ENCODE measurements around the gene RSPH1. TPM values are rescaled to one million over a fixed set of nuclear protein-coding genes. Genes with fewer than 3 reads are reported as not detected.

Gene RSPH1
- polyA plus RNA-seq, 1 of the 3 experiments (the other 2 are of a cell fraction): 0.97 TPM

DNA sequence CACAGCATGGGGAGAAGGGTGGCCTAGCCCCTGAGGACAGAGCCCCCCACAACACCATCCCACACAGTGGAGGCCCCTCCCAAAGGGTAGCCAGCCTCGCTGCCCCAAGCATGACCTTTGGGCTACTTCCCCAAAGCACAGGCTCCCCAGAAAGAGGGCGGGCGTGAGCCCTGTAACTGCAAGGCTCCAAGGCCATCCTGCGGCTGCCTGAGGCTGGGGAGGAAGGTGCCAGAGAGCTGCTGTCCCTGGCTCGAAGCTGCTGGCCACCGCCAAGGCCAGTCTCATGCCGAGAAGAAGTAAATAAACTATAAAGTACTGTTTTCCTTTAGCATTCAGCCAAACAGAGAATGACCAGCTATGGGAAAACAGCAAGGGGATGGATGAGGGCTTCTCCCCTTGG lies 64.8 kb downstream of the RSPH1 start:
- TF ChIP-seq, protein P1, sequence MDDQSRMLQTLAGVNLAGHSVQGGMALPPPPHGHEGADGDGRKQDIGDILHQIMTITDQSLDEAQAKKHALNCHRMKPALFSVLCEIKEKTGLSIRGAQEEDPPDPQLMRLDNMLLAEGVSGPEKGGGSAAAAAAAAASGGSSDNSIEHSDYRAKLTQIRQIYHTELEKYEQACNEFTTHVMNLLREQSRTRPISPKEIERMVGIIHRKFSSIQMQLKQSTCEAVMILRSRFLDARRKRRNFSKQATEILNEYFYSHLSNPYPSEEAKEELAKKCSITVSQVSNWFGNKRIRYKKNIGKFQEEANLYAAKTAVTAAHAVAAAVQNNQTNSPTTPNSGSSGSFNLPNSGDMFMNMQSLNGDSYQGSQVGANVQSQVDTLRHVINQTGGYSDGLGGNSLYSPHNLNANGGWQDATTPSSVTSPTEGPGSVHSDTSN (IDR thresholded peaks at IDR 0.05): no peak
- TF ChIP-seq, protein P2, sequence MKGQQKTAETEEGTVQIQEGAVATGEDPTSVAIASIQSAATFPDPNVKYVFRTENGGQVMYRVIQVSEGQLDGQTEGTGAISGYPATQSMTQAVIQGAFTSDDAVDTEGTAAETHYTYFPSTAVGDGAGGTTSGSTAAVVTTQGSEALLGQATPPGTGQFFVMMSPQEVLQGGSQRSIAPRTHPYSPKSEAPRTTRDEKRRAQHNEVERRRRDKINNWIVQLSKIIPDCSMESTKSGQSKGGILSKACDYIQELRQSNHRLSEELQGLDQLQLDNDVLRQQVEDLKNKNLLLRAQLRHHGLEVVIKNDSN (IDR thresholded peaks at IDR 0.05; ENCODE audit: borderline replicate concordance, low read depth): no peak
- TF ChIP-seq EP300 (IDR thresholded peaks at IDR 0.05; ENCODE audit: borderline replicate concordance in 1 of 2, low read depth in 1 of 2, low read length in 1 of 2): no peak
- CTCF ChIA-PET: interaction anchor here (0.8 to 1.0 kb wide), 2 partner anchors 146 to 286 kb away, joined by 3 to 5 read pairs; no protein-coding TSS in a partner anchor
- H3K4me3 ChIP-seq (ENCODE audit: low read depth in 2 of 2, low read length in 1 of 2): no peak overlapping the region
- H3K9me2 ChIP-seq: no peaks in the 10 kb centered on the region
- no peaks in the 10 kb centered on the region for H3K36me3 ChIP-seq (replicated peaks in 1 of 2; ENCODE audit: control insufficient read depth in 1 of 2, insufficient read depth in 2 of 2, low read length in 1 of 2)
- H3K4me1 ChIP-seq (ENCODE audit: control insufficient read depth in 1 of 2, insufficient read depth in 2 of 2, low read depth in 1 of 2, low read length in 1 of 2): no peaks in the 10 kb centered on the region; a peak in 1 of 4 replicates
- no peak overlapping the region for H3K4me2 ChIP-seq
- H3K27me3 ChIP-seq (ENCODE audit: insufficient read depth): no peaks in the 10 kb centered on the region
- peaks cover 5% of the 10 kb centered on the region; the same call in 1 of the 2 replicates for H3K9me3 ChIP-seq
- no peak overlapping the region for H3K9ac ChIP-seq
- DNase-seq: no peak
- no peak overlapping the region for H2AFZ ChIP-seq (ENCODE audit: low read depth)
- POLR2A ChIA-PET: no interaction called here
- no peaks in the 10 kb centered on the region for H3K79me2 ChIP-seq (ENCODE audit: insufficient read depth)
- no peak overlapping the region for H3K27ac ChIP-seq (ENCODE audit: low read depth in 2 of 2, low read length in 1 of 2)
- 38% methylated on average over 5 of the region's 7 CpGs for WGBS (ENCODE audit: low lambda C conversion rate)
- no peaks in the 10 kb centered on the region for H4K20me1 ChIP-seq (ENCODE audit: insufficient read depth)
- no peaks in the 10 kb centered on the region for H3F3A ChIP-seq (replicated peaks; ENCODE audit: insufficient read depth)

DNA sequence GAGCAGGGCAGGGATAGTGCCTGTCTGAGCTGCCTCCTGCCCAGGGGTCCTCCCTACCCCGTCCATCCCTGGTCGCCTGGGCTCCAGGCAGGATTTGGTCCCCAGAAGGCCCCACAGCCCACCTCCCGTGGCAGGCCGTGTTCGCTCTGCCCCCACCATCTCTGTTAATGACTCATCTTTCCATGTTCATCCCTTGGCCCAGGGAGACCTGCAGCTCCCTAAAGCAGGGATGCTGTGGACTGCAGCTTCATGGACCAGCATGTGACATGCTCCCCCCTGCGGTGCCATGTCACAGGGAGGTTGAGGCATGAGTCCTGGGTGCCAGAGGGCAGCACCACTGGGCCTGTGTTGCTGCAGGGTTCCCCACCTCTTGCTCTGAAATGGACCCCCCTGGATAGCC lies 65.5 kb downstream of the RSPH1 start:
- H3K4me2 ChIP-seq: no peak overlapping the region
- no peaks in the 10 kb centered on the region for H4K20me1 ChIP-seq (ENCODE audit: insufficient read depth)
- ChIA-PET CTCF (interaction anchor here (0.7 to 1.5 kb wide), 4 partner anchors 29 to 285 kb away, joined by 3 to 5 read pairs (median 4); no protein-coding TSS in a partner anchor), POLR2A (no interaction called here)
- H3F3A ChIP-seq (replicated peaks; ENCODE audit: insufficient read depth): no peaks in the 10 kb centered on the region
- no peak overlapping the region for H3K4me3 ChIP-seq (ENCODE audit: low read depth in 2 of 2, low read length in 1 of 2)
- H3K79me2 ChIP-seq (ENCODE audit: insufficient read depth): no peaks in the 10 kb centered on the region
- no peaks in the 10 kb centered on the region; a peak in 2 of 4 replicates for H3K4me1 ChIP-seq (ENCODE audit: control insufficient read depth in 1 of 2, insufficient read depth in 2 of 2, low read depth in 1 of 2, low read length in 1 of 2)
- no peak overlapping the region for H3K9ac ChIP-seq
- TF ChIP-seq MEF2A (IDR thresholded peaks at IDR 0.05; ENCODE audit: borderline replicate concordance, low read depth) (no peak), NFIC (IDR thresholded peaks at IDR 0.05; ENCODE audit: borderline replicate concordance) (no peak), TCF12 (IDR thresholded peaks at IDR 0.05) (no peak), RFX5 (IDR thresholded peaks at IDR 0.05; ENCODE audit: low read length) (no peak), CHD2 (IDR thresholded peaks at IDR 0.05; ENCODE audit: low read length, partially characterized antibody) (no peak), ELF1 (IDR thresholded peaks at IDR 0.05) (no peak), NRF1 (IDR thresholded peaks at IDR 0.05; ENCODE audit: low read depth, low read length) (no peak), EZH2phosphoT487 (IDR thresholded peaks at IDR 0.05; ENCODE audit: borderline replicate concordance, low read depth) (no peak), YY1 (IDR thresholded peaks at IDR 0.05; ENCODE audit: low read depth) (no peak), JUND (IDR thresholded peaks at IDR 0.05) (no peak), RCOR1 (IDR thresholded peaks at IDR 0.05; ENCODE audit: low read length) (no peak), FOXJ3 (CRISPR knock-in tag; IDR thresholded peaks at IDR 0.05) (no peak), SIN3A (IDR thresholded peaks at IDR 0.05; ENCODE audit: borderline replicate concordance, low read depth, low read length) (no peak), RXRA (IDR thresholded peaks at IDR 0.05; ENCODE audit: borderline replicate concordance, low read depth) (no peak)
- TF ChIP-seq, protein P1 (IDR thresholded peaks at IDR 0.05): no peak
- TF ChIP-seq, protein P3, sequence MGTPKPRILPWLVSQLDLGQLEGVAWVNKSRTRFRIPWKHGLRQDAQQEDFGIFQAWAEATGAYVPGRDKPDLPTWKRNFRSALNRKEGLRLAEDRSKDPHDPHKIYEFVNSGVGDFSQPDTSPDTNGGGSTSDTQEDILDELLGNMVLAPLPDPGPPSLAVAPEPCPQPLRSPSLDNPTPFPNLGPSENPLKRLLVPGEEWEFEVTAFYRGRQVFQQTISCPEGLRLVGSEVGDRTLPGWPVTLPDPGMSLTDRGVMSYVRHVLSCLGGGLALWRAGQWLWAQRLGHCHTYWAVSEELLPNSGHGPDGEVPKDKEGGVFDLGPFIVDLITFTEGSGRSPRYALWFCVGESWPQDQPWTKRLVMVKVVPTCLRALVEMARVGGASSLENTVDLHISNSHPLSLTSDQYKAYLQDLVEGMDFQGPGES (IDR thresholded peaks at IDR 0.05; ENCODE audit: low read depth, low read length): no peak
- TF ChIP-seq, protein P4, sequence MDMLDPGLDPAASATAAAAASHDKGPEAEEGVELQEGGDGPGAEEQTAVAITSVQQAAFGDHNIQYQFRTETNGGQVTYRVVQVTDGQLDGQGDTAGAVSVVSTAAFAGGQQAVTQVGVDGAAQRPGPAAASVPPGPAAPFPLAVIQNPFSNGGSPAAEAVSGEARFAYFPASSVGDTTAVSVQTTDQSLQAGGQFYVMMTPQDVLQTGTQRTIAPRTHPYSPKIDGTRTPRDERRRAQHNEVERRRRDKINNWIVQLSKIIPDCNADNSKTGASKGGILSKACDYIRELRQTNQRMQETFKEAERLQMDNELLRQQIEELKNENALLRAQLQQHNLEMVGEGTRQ (IDR thresholded peaks at IDR 0.05; ENCODE audit: borderline replicate concordance, low read depth, low read length): no peak
- TF ChIP-seq, protein P5, sequence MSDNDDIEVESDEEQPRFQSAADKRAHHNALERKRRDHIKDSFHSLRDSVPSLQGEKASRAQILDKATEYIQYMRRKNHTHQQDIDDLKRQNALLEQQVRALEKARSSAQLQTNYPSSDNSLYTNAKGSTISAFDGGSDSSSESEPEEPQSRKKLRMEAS (IDR thresholded peaks at IDR 0.05; ENCODE audit: low read depth): no peak
- no peaks in the 10 kb centered on the region for H3K27me3 ChIP-seq (ENCODE audit: insufficient read depth)
- no peak for DNase-seq
- no peaks in the 10 kb centered on the region for H3K36me3 ChIP-seq (replicated peaks in 1 of 2; ENCODE audit: control insufficient read depth in 1 of 2, insufficient read depth in 2 of 2, low read length in 1 of 2)
- H3K27ac ChIP-seq (ENCODE audit: low read depth in 2 of 2, low read length in 1 of 2): no peak overlapping the region
- no peak overlapping the region for H2AFZ ChIP-seq (ENCODE audit: low read depth)
- H3K9me2 ChIP-seq: no peaks in the 10 kb centered on the region
- WGBS (ENCODE audit: low lambda C conversion rate): 13% methylated on average over 2 of the region's 6 CpGs
- H3K9me3 ChIP-seq: peaks cover 5% of the 10 kb centered on the region; the same call in 1 of the 2 replicates
